GM10847 (cell line): ENCODE measurements around the gene FZD4.

Source experiments
- POLR2A ChIP-seq: IDR thresholded peaks from 2 replicates; pipeline ENCODE4 v1.6.1; 2011; ENCODE audit not compliant: insufficient read length; ENCODE audit errors: extremely low read depth

Gene FZD4

GRCh38 chr11:86931548-86932258, 23.5 kb downstream of the FZD4 start:
- TF ChIP-seq POLR2A: no peak

DNA sequence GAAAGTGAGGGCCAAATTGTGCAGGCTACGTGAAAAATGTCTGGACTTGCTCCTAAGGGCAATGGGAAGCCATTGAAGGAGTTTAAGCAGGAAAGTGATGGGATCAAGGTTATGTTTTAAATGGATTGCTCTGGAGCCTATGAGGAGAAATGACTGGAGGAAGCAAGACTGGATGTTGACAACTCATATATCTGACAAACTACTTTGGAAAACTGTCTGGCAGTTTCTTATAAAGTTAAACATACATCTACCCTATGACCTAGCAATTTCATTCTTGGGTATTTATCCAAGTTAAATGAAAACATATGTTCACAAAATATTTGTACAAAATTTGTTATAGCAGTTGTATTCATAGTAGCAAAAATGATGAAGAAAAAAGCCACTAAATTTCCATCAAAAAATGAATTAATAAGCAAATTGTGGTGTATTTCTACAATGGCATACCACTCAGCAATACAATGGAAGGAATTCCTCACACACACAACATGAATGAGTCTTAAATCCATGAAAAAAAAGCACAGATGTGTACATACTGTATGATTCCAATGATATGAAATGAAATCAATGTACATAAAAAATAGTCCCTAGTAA, 24.1 kb downstream of the FZD4 start:
- no peak for TF ChIP-seq POLR2A

DNA sequence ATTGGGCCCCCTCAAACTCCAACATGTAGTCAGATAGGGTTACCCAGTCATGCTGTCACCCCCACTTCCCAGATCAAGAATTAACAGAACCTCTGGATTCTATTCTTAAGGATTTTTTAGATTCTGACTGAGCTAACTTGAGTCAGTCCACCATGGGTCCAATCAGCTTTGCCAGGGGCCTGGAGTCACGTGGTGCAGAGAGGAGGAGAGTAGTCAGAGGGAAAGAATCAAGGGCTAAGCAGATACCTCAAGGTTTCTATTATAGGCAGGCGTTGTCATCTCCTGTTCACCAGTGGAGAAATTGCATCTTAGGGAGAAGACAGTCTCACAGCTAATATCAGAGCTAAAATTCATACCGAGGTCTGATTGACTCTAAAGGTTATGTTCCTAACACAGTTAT, 28.2 kb downstream of the FZD4 start:
- no peak for TF ChIP-seq POLR2A

DNA sequence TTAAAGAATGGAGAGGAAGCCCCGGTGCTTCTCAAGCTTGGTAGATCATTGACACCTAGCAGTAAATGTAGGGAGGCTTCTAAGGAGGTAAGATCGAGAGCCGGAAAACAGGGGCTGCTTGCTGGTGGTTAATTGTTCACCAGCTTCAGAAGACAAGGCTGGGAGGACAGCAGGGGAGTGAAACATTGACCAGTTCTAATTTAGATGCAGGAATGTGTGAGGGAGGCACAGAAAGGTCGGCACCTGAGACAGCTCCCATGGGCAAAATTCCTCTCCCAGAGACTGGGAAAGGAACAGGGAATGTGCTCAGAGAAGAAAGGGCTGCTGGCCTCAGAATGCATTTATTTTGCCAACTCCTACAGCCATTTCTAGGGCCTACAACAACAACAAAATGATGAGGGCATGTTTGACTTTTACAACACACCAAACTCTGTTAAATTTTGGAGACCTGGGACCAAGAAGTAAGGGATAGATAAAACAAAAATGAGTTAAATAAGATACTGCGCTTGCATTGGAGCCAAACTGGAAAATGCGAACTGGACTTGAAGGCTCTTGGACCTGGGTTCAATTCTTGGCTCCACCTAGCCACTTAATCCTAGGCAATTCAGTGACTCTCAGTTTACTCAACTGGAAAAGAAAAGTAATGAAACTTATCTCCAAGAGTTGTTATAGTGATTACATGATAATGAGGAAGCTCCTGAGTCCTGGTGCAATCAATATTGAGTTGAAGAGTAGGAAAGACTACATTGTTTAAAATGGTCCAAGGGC, 31.0 kb downstream of the FZD4 start:
- no peak for TF ChIP-seq POLR2A

GRCh38 chr11:86922225-86922624, 33.0 kb downstream of the FZD4 start:
- TF ChIP-seq POLR2A: no peak

DNA sequence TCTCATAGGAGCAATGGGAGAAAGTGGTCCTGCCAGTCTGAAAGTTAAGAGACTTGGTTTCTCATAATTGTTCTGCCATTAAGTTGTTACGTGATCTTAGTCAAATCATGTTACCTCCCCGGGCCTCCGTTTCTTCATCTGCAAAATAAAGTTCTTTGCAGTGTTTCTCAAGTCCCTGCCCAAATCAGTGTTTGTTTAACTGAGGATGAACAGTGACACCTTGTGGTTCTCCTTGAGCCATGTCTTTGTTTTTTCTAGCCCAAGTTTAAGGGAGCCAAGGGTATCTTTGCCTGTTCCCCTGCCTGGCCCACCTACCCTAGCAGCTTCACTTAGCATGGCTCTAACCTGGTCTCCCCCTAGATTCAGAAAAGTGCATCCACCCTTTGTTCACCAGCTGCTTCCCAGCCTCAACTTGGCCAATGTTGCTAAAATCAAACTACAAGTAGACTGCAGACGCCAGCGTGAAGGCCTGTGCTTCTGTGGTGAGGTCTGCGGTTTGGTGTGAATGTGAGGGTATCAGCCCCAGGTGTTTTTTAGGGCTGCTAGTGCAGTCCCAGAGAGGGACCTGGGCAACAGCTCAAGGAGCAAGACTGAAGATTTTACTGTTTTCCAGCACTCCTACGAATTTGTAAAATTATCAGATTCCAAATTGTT, 35.5 kb downstream of the FZD4 start:
- no peak for TF ChIP-seq POLR2A

- TF ChIP-seq POLR2A: no peak
These were observed 36.2 kb downstream of the FZD4 start for GRCh38 chr11:86918973-86919372.

DNA sequence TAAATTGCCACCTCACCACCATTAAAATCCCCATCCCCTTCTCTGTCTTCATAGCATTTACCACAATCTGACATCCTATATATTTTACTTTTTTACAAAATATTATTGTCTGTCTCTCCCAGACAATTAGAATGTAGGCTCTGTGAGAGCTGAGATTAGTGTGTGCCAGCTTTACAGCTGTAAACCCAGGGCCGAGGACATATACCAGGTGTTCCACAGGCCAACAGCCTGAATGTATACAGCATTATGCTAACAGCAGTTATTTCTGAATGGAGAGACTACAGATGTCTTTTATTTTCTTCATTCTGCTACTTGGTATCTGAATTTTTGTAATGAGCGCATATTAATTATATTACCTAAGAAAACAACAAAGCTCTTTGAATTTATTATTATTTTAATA, 36.7 kb downstream of the FZD4 start:
- no peak for TF ChIP-seq POLR2A

DNA sequence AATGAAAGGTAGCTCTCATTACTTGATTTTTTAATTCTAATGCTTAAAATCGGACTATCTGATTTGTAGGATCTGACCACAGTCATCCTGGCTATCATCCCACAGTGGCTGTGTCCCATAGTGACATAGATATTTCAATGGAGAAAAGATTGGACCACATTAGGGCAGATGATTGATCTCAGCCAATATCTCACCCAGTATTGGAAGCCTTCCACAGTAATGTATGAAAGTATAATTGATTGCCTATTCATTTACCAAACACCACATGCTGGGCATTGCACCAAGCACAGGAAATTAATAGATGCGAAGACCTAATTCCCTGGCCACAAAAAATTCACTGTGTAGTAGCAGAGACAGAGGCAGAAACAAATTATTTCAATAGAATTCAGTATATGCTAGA, 37.6 kb downstream of the FZD4 start:
- no peak for TF ChIP-seq POLR2A

- TF ChIP-seq POLR2A: no peak
These were observed 38.9 kb downstream of the FZD4 start for GRCh38 chr11:86916330-86916729.

DNA sequence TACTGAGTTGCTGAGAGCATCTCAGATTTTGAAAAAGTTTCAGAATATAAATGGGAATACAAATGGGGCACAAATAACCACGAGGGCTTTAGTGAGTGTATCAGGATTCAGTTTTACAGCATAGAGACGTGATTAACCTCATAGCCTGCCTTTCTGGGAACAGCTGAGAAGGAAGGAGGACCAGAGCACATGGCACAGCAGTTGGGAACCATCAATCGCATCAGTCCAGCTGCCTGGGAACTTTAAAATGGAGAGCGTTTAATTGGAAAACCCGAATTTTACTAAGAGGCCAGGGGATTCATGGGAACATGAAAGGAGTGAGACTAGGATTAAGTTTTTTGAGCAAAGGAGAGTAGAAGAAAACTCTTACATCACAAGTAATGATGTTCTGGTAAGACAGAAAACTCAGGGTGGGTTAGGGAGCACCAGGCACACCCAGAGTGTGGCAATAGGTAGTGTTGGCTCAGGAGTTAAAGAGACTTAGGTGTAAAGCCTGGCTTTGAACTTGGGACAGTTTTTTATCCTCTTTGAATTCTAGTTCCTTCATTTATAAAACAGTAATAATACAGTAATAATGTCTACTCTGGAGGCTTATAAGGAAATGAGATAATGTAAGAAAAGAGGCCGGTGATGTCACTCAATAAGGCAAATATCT, 40.2 kb downstream of the FZD4 start:
- TF ChIP-seq POLR2A: no peak

GRCh38 chr11:86912238-86912637, 43.0 kb downstream of the FZD4 start:
- no peak for TF ChIP-seq POLR2A

DNA sequence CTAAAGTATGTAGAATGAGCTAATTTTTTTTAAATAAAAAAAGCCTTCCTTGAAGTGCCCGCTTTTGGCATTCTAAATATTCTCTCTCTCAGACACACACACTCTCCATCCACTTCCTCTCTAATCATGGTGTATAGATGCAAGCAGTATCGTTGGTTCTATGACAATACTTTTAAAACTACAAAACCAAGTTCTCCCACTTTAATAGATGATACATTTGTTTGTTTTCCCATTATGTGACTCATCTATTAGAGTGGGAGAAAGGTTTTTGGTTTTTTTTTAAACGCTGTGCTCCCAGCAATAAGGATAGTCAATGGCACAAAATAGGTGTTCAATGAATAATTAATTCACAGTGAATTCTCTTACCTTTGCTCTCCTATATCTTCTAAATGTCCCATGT, 44.6 kb downstream of the FZD4 start:
- no peak for TF ChIP-seq POLR2A

GRCh38 chr11:86906198-86906597, 49.0 kb downstream of the FZD4 start:
- TF ChIP-seq POLR2A: no peak

DNA sequence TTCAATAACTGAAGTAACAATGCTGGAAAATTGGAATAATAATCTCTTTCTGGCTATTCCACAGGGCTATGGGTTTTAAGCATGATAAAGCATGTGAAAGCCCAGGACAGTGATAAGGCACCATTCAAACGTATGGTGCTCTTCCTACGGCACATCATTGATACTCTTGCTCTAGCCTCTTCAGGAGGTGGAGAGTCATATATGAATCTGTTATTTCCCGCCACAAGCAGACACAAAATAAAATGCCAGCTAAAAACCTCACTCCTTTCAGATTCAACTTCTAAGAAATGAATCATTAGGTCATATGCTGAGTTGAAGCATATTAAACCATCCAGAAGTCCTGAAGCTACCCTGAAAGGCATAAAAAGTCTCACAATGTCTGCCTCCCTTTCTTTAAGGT, 49.9 kb downstream of the FZD4 start:
- no peak for TF ChIP-seq POLR2A
